Measurements from ENCODE around the gene POLH.
"Not testable (repeated sequence)": the region's sequence is repeated elsewhere in the genome, so short reads cannot be mapped to it uniquely, and the experiment has no call there.

- TF ChIP-seq, protein P1, sequence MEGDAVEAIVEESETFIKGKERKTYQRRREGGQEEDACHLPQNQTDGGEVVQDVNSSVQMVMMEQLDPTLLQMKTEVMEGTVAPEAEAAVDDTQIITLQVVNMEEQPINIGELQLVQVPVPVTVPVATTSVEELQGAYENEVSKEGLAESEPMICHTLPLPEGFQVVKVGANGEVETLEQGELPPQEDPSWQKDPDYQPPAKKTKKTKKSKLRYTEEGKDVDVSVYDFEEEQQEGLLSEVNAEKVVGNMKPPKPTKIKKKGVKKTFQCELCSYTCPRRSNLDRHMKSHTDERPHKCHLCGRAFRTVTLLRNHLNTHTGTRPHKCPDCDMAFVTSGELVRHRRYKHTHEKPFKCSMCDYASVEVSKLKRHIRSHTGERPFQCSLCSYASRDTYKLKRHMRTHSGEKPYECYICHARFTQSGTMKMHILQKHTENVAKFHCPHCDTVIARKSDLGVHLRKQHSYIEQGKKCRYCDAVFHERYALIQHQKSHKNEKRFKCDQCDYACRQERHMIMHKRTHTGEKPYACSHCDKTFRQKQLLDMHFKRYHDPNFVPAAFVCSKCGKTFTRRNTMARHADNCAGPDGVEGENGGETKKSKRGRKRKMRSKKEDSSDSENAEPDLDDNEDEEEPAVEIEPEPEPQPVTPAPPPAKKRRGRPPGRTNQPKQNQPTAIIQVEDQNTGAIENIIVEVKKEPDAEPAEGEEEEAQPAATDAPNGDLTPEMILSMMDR (IDR thresholded peaks at IDR 0.05), result not testable (repeated sequence)
- TF ChIP-seq POLR2AphosphoS5 (IDR thresholded peaks at IDR 0.05; ENCODE audit: low read depth, low read length); SIN3A (IDR thresholded peaks at IDR 0.05; ENCODE audit: borderline replicate concordance, insufficient read depth, low read depth, low read length): not testable (repeated sequence)
- TF ChIP-seq, protein P2, sequence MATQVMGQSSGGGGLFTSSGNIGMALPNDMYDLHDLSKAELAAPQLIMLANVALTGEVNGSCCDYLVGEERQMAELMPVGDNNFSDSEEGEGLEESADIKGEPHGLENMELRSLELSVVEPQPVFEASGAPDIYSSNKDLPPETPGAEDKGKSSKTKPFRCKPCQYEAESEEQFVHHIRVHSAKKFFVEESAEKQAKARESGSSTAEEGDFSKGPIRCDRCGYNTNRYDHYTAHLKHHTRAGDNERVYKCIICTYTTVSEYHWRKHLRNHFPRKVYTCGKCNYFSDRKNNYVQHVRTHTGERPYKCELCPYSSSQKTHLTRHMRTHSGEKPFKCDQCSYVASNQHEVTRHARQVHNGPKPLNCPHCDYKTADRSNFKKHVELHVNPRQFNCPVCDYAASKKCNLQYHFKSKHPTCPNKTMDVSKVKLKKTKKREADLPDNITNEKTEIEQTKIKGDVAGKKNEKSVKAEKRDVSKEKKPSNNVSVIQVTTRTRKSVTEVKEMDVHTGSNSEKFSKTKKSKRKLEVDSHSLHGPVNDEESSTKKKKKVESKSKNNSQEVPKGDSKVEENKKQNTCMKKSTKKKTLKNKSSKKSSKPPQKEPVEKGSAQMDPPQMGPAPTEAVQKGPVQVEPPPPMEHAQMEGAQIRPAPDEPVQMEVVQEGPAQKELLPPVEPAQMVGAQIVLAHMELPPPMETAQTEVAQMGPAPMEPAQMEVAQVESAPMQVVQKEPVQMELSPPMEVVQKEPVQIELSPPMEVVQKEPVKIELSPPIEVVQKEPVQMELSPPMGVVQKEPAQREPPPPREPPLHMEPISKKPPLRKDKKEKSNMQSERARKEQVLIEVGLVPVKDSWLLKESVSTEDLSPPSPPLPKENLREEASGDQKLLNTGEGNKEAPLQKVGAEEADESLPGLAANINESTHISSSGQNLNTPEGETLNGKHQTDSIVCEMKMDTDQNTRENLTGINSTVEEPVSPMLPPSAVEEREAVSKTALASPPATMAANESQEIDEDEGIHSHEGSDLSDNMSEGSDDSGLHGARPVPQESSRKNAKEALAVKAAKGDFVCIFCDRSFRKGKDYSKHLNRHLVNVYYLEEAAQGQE (IDR thresholded peaks at IDR 0.05; ENCODE audit: insufficient read depth in 1 of 2, low read depth in 2 of 2, low read length in 1 of 2), result not testable (repeated sequence)
Observed at GRCh38 chr6:43539409-43539808, 36.6 kb upstream of the POLH start.
